Esophagus muscularis mucosa (tissue), 4 donors: ENCODE data around the gene SIGLECL1. TPM values are rescaled to one million over a fixed set of nuclear protein-coding genes. Genes with fewer than 3 reads are reported as not detected.

ENCODE experiments used
- DNase-seq: peaks from one replicate; pipeline ENCODE4 v3.0.0-alpha.2; 2017; ENCODE audit errors: extremely low spot score
- H3K27ac ChIP-seq, 4 donors: fragments of 200-600 bp; sonication (generic); replicated peaks in 1 of 4; 1 replicate in 3 of 4; 2 replicates in 1 of 4; pipeline ENCODE4 v1.5.1; 2016 to 2019; ENCODE audit warnings: mild to moderate bottlenecking in 1 of 4
- H3K27me3 ChIP-seq, 4 donors: fragments of 200-600 bp; sonication (generic); one replicate each; pipeline versions ENCODE4 v1.5.1 to v1.6.0; 2016 to 2019
- H3K36me3 ChIP-seq, 4 donors: fragments of 200-600 bp; sonication (generic); one replicate each; pipeline ENCODE4 v1.5.1; 2016 to 2019
- H3K4me1 ChIP-seq, 4 donors: fragments of 200-600 bp; sonication (generic); one replicate each; pipeline ENCODE4 v1.5.1; 2016 to 2019
- H3K4me3 ChIP-seq, 4 donors: fragments of 200-600 bp; sonication (generic); 1 replicate in 2 of 4; 2 replicates in 2 of 4; pipeline ENCODE4 v1.5.1; 2016 to 2019; ENCODE audit warnings: mild to moderate bottlenecking in 4 of 4, moderate library complexity in 1 of 4
- H3K9me3 ChIP-seq, 4 donors: fragments of 200-600 bp; sonication (generic); 1 replicate in 3 of 4; 2 replicates in 1 of 4; pipeline ENCODE4 v1.5.1; 2016 to 2019
- CTCF ChIP-seq, 3 experiments: fragments of 200-600 bp in 2 of 3; fragments of 450-650 bp in 1 of 3; sonication (generic) in 2 of 3; IDR thresholded peaks; one replicate each; pipeline ENCODE4 v1.5.1; 2017 to 2019; ENCODE audit warnings: antibody characterized with exemption in 3 of 3, mild to moderate bottlenecking in 2 of 3, moderate library complexity in 1 of 3
- EP300 ChIP-seq: sonication (generic); formaldehyde crosslinking; IDR thresholded peaks from one replicate; pipeline ENCODE4 v1.6.1; 2017; ENCODE audit warnings: antibody characterized with exemption
- POLR2A ChIP-seq: fragments of 450-650 bp; IDR thresholded peaks from one replicate; pipeline ENCODE4 v1.6.1; 2017; ENCODE audit warnings: antibody characterized with exemption, moderate library complexity, mild to moderate bottlenecking, low read depth
- POLR2AphosphoS5 ChIP-seq, 2 donors: sonication (generic); formaldehyde crosslinking; IDR thresholded peaks; one replicate each; pipeline ENCODE4 v1.6.1; 2017; ENCODE audit warnings: antibody characterized with exemption in 2 of 2
- WGBS: methylation state at CpG from one replicate; pipeline ENCODE4 v1.1.5; 2018; 5-methylcytosine and 5-hydroxymethylcytosine counted together
- intact Hi-C: fragments of 100-400 bp; cut with DNase I; formaldehyde crosslinking; loops from one replicate; pipeline ENCODE4 v1.15.1; 2023
- total RNA-seq, 4 donors: library from RNA; depleted of rRNA; stranded (reverse); fragments of >200 nt; gene quantifications; one replicate each; pipeline versions ENCODE4 v1.1.0 to v1.2.1, GENCODE V29; 2016

Gene SIGLECL1
- total RNA-seq, 4 donors from 2014 or later: not detected

GRCh38 chr19:51263808-51264207 is 12.9 kb downstream of the SIGLECL1 start:
- H3K4me3 ChIP-seq: no peak overlapping the region
- intact Hi-C loops: no loop called here
- TF ChIP-seq EP300 (no peak), POLR2AphosphoS5 (IDR thresholded peaks at IDR 0.05) (no peak)
- no peaks in the 10 kb centered on the region for H3K9me3 ChIP-seq
- H3K27me3 ChIP-seq: peaks cover 0 to 26% (median 0%) of the 10 kb centered on the region in 4 donors
- H3K36me3 ChIP-seq: no peaks in the 10 kb centered on the region
- no peak overlapping the region for H3K27ac ChIP-seq
- H3K4me1 ChIP-seq: no peaks in the 10 kb centered on the region
- WGBS: 76% methylated on average over 4 of the region's 4 CpGs
- no peak for DNase-seq

GRCh38 chr19:51271067-51271466 is 20.2 kb downstream of the SIGLECL1 start:
- intact Hi-C loops: no loop called here
- Histone ChIP-seq H3K36me3 (no peaks in the 10 kb centered on the region), H3K27me3 (peaks cover 0 to 12% (median 2%) of the 10 kb centered on the region in 4 donors), H3K4me3 (no peak overlapping the region), H3K9me3 (no peaks in the 10 kb centered on the region), H3K4me1 (no peaks in the 10 kb centered on the region), H3K27ac (no peak overlapping the region)
- DNase-seq: no peak
- TF ChIP-seq EP300 (no peak), POLR2A (no peak), CTCF (IDR thresholded peaks at IDR 0.05) (no peak), POLR2AphosphoS5 (IDR thresholded peaks at IDR 0.05) (no peak)
- 66% methylated on average over 11 of the region's 26 CpGs for WGBS

- Histone ChIP-seq H3K27me3 (peaks cover 0 to 12% (median 2%) of the 10 kb centered on the region in 4 donors), H3K36me3 (no peaks in the 10 kb centered on the region), H3K9me3 (no peaks in the 10 kb centered on the region), H3K27ac (no peak overlapping the region), H3K4me1 (no peaks in the 10 kb centered on the region), H3K4me3 (no peak overlapping the region)
- DNase-seq: no peak
- TF ChIP-seq CTCF (IDR thresholded peaks at IDR 0.05) (no peak), EP300 (no peak), POLR2AphosphoS5 (IDR thresholded peaks at IDR 0.05) (no peak), POLR2A (no peak)
- WGBS: 53% methylated on average over 6 of the region's 6 CpGs
- intact Hi-C loops: no loop called here
These were observed 21.4 kb downstream of the SIGLECL1 start for GRCh38 chr19:51272183-51272810.

GRCh38 chr19:51274049-51274770 is 23.3 kb downstream of the SIGLECL1 start:
- 77% methylated on average over 8 of the region's 8 CpGs for WGBS
- H3K27ac ChIP-seq: no peak overlapping the region

More at GRCh38 chr19:51274049-51274770, 23.3 kb downstream of the SIGLECL1 start:
- peaks cover 0 to 26% (median 2%) of the 10 kb centered on the region in 4 donors for H3K27me3 ChIP-seq
- H3K4me3 ChIP-seq: no peak overlapping the region
- TF ChIP-seq POLR2AphosphoS5 (IDR thresholded peaks at IDR 0.05) (no peak), EP300 (no peak), CTCF (IDR thresholded peaks at IDR 0.05) (no peak), POLR2A (no peak)
- H3K4me1 ChIP-seq: no peaks in the 10 kb centered on the region
- H3K9me3 ChIP-seq: no peaks in the 10 kb centered on the region
- H3K36me3 ChIP-seq: no peaks in the 10 kb centered on the region
- intact Hi-C loops: no loop called here
- DNase-seq: no peak
